Dendritic cell treated with granulocyte-macrophage colony-stimulating factor and Interleukin-4, amounts not matched to agents 40 ng/mL and 50 ng/mL, for 4 days (primary cell): Measurements from ENCODE around the gene ATP1A2.
"Not testable (repeated sequence)": the region's sequence is repeated elsewhere in the genome, so short reads cannot be mapped to it uniquely, and the experiment has no call there.

Experiments used
- H3K27ac Mint-ChIP-seq: one replicate; pipeline ENCODE4 v1.8.0; 2022; ENCODE audit warnings: mild to moderate bottlenecking, mixed read lengths
- H3K27me3 Mint-ChIP-seq: one replicate; pipeline ENCODE4 v1.8.0; 2022; ENCODE audit warnings: mild to moderate bottlenecking, mixed read lengths
- H3K36me3 Mint-ChIP-seq: one replicate; pipeline ENCODE4 v1.8.0; 2022; ENCODE audit warnings: low read depth, mixed read lengths
- H3K4me1 Mint-ChIP-seq: one replicate; pipeline ENCODE4 v1.8.0; 2022; ENCODE audit warnings: low read depth, mixed read lengths
- H3K4me3 Mint-ChIP-seq: one replicate; pipeline ENCODE4 v1.8.0; 2022; ENCODE audit warnings: mild to moderate bottlenecking, moderate library complexity, mixed read lengths
- H3K9me3 Mint-ChIP-seq: one replicate; pipeline ENCODE4 v1.8.0; 2022; ENCODE audit warnings: mixed read lengths
- intact Hi-C: fragments of 100-400 bp; cut with micrococcal nuclease; formaldehyde crosslinking; loops from one replicate; pipeline ENCODE4 v1.15.0; 2022

The ATP1A2 gene

DNA sequence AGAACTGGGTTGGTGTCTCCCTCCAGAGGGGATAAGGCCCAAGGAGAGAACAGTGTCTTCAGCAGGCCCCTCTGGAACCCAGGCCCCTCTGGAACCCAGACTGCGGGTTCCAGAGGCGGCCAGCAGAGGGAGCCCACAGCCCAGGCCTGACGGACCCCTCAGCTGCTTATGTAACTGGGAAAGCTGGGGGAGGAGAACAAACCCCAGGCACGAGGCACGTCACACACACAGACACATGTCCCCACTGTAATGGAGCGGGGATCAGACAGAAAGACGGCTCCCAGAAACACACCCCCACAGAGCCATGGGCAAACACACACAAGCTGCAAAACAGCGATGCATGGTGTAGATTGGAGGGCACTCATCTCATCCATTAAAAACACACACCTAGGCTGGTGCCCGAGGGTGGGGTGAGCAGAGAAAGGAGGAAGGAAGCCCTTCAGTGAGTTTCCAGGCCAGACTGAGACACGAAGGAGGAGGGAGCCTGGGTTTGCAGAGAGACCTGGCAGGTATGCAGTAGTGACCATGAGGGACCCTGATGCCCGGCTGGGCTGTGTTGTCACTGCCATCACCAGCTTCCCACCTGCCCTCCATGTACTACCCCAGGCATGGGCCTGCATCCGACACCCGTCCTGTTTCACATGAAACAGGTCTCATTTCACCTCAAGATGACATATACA lies 14.4 kb upstream of the ATP1A2 start:
- H3K4me1 Mint-ChIP-seq: peaks cover 85% of the 10 kb centered on the region
- no peak overlapping the region for H3K4me3 Mint-ChIP-seq
- H3K36me3 Mint-ChIP-seq: peaks cover 9% of the 10 kb centered on the region
- peak overlapping the region; percentile 57 for H3K27ac Mint-ChIP-seq
- no peaks in the 10 kb centered on the region for H3K9me3 Mint-ChIP-seq
- intact Hi-C loops: loop anchor here (2.0 to 5.0 kb wide), 5 partner anchors 61 to 276 kb away; no protein-coding TSS in a partner anchor
- no peaks in the 10 kb centered on the region for H3K27me3 Mint-ChIP-seq

DNA sequence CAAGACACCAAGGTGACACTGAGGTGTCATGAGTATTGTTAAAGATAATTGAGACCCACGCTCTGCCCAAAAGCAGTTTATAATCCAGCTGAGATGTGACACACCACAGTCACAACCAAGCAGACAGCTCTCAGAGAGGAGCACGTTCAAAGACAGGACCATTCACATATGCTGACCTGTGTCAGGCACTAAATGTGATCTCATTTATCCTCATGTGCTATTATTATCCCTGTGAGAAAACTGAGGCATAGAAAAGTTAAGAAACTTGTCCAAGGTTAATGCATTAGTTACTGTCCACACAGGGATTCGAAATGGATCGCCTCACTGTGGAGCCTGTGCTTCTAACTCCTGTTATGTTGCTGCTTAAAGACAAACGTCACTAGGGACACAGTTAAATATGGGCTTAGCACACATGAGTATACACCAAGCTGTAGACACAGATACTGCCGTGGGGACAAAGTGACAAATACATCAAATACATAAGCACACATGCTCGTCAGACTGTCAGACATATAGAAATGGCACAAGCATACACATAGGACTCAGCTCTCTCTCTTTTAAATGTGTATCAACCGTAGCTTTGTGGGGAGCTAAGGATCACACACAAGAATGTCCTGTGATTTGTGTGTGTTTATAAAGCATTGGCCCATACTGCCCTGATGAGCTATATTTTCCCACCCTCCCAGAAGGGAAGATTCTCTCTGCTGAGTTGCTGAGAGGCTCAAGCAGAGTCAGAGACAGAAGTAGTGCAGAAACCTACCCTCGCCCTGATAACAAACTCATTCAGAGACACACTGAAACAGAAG lies 13.6 kb upstream of the ATP1A2 start:
- Mint-ChIP-seq H3K27ac (peak overlapping the region; percentile 57), H3K4me3 (no peak overlapping the region), H3K27me3 (peaks cover 2% of the 10 kb centered on the region), H3K4me1 (peaks cover 85% of the 10 kb centered on the region), H3K9me3 (no peaks in the 10 kb centered on the region), H3K36me3 (peaks cover 9% of the 10 kb centered on the region)
- intact Hi-C loops: loop anchor here (1.0 to 5.0 kb wide), 6 partner anchors 60 to 275 kb away; no protein-coding TSS in a partner anchor

DNA sequence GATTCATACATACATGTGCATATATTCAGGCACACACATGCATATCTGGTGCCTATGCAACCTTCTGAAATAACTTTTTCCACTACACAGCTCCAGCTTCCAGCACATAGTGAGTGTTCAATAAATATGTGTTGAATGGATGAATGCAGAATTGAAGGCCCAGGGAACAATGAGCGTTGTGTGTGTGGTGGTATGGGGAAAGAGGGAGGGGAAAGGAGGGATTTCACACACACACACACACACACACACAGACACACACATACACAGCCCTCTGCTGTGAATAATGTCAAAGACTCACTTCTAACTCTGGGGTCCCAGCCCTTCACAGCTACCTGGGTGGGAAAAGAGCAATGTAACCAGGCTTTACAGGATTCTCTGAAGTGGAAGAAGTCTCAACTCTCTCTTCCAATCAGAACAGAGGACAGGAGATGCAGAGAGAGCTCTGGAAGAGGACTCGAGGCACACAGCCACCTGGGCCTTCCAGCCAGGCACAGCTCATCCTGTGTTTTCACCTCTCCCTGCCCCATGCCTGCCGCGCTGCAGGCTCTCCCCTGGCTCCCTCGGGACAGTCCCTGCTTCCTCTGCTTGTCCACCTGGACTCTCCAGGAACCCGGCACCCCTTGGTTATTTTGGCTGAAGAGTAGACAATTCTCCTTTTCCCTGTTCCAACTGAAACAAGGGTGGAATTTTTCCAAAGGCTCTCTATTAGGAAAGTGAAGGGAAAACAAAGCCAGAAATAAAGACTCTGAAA lies 11.7 kb upstream of the ATP1A2 start:
- no peak overlapping the region for H3K4me3 Mint-ChIP-seq
- H3K4me1 Mint-ChIP-seq: peaks cover 84% of the 10 kb centered on the region
- H3K36me3 Mint-ChIP-seq: no peaks in the 10 kb centered on the region
- peak overlapping the region; percentile 75 for H3K27ac Mint-ChIP-seq
- intact Hi-C loops: loop anchor here (5.0 kb wide), 4 partner anchors 58 to 273 kb away; no protein-coding TSS in a partner anchor
- H3K9me3 Mint-ChIP-seq: no peaks in the 10 kb centered on the region
- H3K27me3 Mint-ChIP-seq: peaks cover 5% of the 10 kb centered on the region

DNA sequence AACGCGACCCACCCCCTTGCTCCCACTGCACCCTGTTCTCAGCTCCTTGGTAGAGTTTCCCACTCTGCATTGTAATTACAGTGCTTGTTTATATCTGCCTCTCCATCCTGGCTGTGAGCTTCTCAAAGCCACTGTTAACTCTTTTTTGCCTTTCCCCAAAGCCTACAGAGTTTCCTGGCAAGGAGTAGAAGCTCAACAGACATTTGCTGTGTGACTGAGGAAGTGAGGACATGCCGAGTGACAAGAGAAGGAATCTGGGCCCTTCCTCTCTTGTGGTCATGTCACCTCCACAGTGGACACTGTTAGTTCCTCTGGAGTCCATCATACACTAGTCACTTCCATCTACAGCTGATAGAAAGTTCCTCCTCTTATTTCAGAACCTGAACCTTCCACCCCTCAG lies 11.1 kb upstream of the ATP1A2 start:
- intact Hi-C loops: loop anchor here (5.0 kb wide), 4 partner anchors 58 to 273 kb away; no protein-coding TSS in a partner anchor
- peaks cover 10% of the 10 kb centered on the region for H3K27me3 Mint-ChIP-seq
- H3K4me1 Mint-ChIP-seq: peaks cover 83% of the 10 kb centered on the region
- no peaks in the 10 kb centered on the region for H3K36me3 Mint-ChIP-seq
- no peak overlapping the region for H3K4me3 Mint-ChIP-seq
- no peaks in the 10 kb centered on the region for H3K9me3 Mint-ChIP-seq
- H3K27ac Mint-ChIP-seq: peak overlapping the region; percentile 75

DNA sequence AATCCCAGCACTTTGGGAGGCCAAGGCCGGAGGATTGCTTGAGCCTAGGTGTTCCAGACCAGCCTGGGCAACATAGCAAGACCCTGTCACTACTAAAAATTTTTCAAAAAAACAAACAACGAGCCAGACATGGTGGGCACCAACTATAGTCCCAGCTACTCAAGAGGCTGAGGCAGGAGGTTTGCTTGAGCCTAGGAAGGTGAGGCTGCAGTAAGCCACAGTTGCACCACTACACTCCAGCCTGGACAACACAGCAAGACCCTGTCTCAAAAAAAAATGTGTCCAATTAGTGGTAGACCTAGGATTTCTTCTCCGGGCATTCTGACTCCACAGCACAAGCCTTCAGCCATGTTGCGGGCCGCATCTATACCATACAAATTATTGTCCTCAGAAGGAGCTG lies 10.4 kb upstream of the ATP1A2 start:
- peak overlapping the region; percentile 75 for H3K27ac Mint-ChIP-seq
- H3K27me3 Mint-ChIP-seq: peaks cover 13% of the 10 kb centered on the region
- H3K36me3 Mint-ChIP-seq: no peaks in the 10 kb centered on the region
- H3K4me1 Mint-ChIP-seq: peaks cover 78% of the 10 kb centered on the region
- H3K9me3 Mint-ChIP-seq: no peaks in the 10 kb centered on the region
- intact Hi-C loops: no loop called here
- no peak overlapping the region for H3K4me3 Mint-ChIP-seq

DNA sequence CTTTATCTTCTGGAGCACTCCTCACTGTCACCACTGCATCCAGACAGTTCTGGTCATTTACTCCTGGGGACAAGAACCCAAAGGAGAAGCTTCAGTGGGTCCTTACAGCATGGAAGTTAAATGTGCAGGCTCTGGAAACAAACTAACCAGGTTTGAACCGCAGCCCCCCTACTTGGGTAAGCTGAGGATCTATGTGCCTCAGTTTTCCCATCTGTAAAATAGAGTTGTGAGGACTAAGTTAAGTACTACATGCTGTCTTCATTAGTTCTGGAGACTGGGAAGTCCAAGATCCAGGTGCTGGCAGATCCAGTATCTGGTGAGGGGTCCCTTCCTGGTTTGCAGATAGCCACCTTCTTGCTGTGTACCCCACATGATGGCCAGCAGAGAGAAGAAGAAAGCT lies 8.0 kb upstream of the ATP1A2 start:
- no peaks in the 10 kb centered on the region for H3K9me3 Mint-ChIP-seq
- no peaks in the 10 kb centered on the region for H3K36me3 Mint-ChIP-seq
- peaks cover 58% of the 10 kb centered on the region for H3K4me1 Mint-ChIP-seq
- H3K4me3 Mint-ChIP-seq: no peak overlapping the region
- peaks cover 21% of the 10 kb centered on the region for H3K27me3 Mint-ChIP-seq
- H3K27ac Mint-ChIP-seq: no peak overlapping the region
- intact Hi-C loops: no loop called here

DNA sequence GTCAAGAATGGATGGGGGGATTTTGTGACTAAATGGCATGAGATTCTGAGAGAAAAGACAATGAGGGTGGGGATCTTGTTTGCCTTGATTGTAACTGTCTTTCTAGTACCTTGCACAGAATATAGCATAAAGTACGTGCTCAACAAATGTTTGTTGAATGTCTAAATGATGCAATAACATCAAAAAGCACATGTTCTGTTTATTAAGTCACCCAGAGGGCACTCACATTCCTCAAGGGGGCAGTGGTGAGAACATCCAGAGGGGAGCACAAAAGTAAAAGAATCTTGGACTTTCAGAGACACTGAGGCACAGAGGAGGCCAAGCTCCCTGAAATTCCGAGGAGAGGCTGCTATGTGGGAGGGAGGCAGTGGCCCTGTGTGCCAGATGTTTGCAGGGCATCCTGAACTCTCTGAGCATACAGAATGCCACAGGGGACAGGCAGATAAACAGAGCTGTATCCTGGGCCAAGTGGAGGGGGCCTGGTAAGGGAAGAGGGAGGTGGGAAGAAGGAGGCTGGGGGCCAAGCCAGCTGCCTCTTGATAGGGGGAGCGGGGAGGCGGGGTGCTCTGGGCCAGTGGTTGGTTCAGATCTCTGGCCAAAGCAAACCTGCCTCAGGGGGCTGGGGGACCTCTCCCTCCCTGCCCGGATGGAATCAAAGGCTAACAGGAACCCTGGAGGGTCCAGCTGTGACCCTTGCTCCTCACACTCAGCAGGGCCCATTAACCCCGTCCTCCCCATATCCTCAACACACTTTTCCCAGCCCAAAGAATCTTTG lies 6.5 kb upstream of the ATP1A2 start:
- no peaks in the 10 kb centered on the region for H3K36me3 Mint-ChIP-seq
- intact Hi-C loops: no loop called here

DNA sequence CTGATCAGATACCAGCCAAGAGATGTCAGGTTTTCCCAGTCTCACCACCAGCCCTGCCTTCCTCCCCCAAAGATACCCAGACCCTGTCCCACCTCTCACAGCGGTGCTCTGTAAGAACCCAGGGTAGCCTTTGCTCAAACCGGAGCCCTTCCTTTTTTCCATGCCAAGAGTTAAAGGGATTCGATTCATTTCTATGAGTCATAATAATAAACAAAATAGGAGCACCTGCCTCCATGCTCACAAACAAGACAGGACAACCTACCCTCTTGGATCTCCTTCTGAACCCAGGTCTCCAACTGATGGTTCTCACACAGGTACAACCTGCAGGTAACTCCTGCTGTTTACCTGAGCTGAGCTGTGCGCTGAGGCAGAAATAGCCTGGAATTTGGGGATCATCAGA lies 5.9 kb upstream of the ATP1A2 start:
- peaks cover 37% of the 10 kb centered on the region for H3K4me1 Mint-ChIP-seq
- no peak overlapping the region for H3K4me3 Mint-ChIP-seq
- H3K27me3 Mint-ChIP-seq: peaks cover 26% of the 10 kb centered on the region
- H3K36me3 Mint-ChIP-seq: no peaks in the 10 kb centered on the region
- intact Hi-C loops: no loop called here
- H3K9me3 Mint-ChIP-seq: no peaks in the 10 kb centered on the region
- no peak overlapping the region for H3K27ac Mint-ChIP-seq

More for the DNA sequence above, 6.5 kb upstream of the ATP1A2 start:
- Mint-ChIP-seq H3K4me3 (no peak overlapping the region), H3K9me3 (no peaks in the 10 kb centered on the region), H3K4me1 (peaks cover 43% of the 10 kb centered on the region), H3K27me3 (peaks cover 21% of the 10 kb centered on the region), H3K27ac (no peak overlapping the region)

DNA sequence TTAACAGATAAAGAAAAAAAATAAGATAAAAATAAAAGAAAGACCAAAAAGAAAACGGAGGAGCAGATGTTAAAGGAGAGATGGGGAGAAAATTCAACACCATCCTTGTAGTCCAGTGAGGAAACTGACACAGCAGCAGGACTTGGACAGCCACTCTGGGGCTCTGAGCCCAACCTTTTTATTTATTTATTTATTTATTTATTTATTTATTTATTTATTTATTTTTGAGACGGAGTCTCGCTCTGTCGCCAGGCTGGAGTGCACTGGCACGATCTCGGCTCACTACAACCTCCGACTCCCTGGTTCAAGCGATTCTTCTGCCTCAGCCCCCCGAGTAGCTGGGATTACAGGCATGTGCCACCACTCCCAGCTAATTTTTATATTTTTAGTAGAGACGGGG lies 4.1 kb upstream of the ATP1A2 start:
- Mint-ChIP-seq H3K4me1 (peaks cover 20% of the 10 kb centered on the region), H3K27me3 (peaks cover 42% of the 10 kb centered on the region)
- H3K4me3 Mint-ChIP-seq, H3K9me3 Mint-ChIP-seq, intact Hi-C loops, H3K27ac Mint-ChIP-seq, H3K36me3 Mint-ChIP-seq: not testable (repeated sequence)

DNA sequence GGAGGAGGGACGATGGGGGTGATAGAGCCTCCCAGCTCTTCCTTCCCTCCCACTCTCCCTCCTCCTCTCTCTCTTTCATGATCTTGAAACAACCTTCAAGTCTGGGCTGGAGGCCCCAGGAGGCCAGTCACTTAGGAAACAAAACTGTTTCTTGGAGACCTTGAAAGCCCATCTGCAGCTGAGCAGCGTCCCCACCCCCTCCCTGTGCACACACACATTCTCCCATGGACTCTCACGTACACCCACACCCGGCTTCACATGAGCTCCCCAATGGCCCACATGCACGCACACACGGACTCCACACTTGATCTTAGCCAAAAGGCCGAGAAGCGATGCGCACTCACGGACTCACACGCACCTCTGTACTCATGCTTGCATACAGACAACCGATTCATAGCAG lies 3.2 kb upstream of the ATP1A2 start:
- H3K36me3 Mint-ChIP-seq: no peaks in the 10 kb centered on the region
- no peak overlapping the region for H3K27ac Mint-ChIP-seq
- H3K27me3 Mint-ChIP-seq: peaks cover 44% of the 10 kb centered on the region
- H3K4me1 Mint-ChIP-seq: peaks cover 16% of the 10 kb centered on the region
- intact Hi-C loops: no loop called here
- no peak overlapping the region for H3K4me3 Mint-ChIP-seq
- H3K9me3 Mint-ChIP-seq: no peaks in the 10 kb centered on the region

DNA sequence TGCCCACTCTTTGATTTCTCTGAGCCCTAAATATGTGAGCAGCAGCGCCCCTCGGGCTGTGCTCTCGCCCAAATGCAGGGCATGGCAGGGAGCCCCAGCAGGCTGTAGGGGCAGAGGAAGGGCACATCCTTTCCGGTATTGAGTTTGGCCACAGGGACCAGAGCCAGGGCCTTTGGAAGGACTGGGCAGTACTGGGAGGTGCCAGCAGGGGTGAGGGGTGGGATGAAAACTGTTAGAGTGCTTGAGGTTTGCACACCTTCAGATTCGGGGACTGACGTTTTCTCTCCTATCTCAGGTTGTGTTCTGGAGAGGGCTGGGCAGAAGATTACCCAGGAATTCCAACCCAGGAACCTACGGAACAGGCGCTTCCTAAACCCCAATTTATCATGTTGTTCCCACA lies 2.2 kb upstream of the ATP1A2 start:
- Mint-ChIP-seq H3K4me3 (no peak overlapping the region), H3K36me3 (no peaks in the 10 kb centered on the region), H3K27me3 (peaks cover 50% of the 10 kb centered on the region), H3K9me3 (no peaks in the 10 kb centered on the region), H3K27ac (no peak overlapping the region), H3K4me1 (peaks cover 14% of the 10 kb centered on the region)
- intact Hi-C loops: no loop called here

DNA sequence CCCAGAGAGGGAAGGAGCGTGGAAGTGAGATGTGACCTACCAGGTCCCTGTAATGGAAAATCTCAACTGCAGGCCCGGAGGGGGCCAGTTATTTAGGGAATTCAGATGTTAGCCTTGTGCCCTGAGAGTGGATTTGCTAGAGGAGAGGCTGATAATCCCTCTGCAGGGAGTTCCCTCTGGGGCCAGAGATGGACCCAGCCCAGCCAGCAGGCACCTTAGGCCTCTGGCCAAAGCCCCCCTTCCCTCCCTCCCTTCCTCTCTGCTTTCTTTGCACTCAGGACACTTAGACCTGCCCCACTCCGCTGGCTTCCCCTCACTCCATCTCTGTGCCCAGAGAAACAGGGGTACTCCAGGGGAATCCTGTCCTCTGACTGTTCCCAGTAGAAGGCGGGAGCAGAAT lies 1.5 kb upstream of the ATP1A2 start:
- H3K4me1 Mint-ChIP-seq: peaks cover 8% of the 10 kb centered on the region
- H3K36me3 Mint-ChIP-seq: no peaks in the 10 kb centered on the region
- no peak overlapping the region for H3K4me3 Mint-ChIP-seq
- H3K9me3 Mint-ChIP-seq: no peaks in the 10 kb centered on the region
- H3K27me3 Mint-ChIP-seq: peaks cover 48% of the 10 kb centered on the region
- H3K27ac Mint-ChIP-seq: no peak overlapping the region
- intact Hi-C loops: no loop called here

DNA sequence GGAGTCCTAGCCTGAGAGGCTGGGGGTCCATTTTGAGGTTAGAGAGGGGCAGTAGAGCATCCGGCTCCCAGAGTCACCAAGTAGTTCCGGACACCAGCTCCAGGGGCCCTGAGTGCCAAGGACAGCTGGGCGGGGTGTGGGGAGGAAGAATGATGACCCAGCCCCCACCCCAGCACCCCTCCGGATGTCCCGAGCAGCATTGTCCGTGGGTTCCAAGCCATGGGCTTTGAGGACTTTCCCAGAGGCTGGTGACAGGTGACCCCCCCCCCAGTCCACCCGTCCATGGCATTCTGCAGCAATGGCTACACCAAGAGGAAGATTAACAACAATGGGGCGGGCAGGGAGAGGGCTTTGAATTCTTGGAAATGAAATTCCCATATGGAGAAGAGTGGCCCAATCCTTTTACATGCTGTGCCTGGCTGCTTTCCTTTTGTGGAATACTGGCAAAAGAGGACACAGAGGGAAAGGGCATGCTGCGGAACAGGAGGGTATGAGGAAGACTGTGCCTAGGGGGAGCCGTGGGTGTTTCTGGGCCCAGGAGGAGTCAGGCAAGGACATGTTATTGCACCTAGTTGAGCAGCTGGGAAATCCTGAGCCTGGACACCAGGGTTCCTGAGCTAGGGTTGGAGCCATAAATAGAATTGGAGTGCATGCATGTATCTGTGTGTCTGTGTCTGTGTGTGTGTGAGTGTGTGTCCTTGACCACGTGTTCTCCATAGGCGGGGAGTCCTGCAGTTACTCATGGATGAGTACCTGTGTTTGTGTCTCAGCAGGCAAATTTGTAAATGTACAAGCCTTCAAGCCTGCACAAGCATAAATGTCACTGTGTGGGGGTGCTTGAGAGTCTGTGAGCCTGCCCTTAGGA lies 956 bp downstream of the ATP1A2 start:
- intact Hi-C loops: no loop called here
- H3K27me3 Mint-ChIP-seq: peaks cover 34% of the 10 kb centered on the region
- no peak overlapping the region for H3K27ac Mint-ChIP-seq
- no peaks in the 10 kb centered on the region for H3K36me3 Mint-ChIP-seq
- peaks cover 10% of the 10 kb centered on the region for H3K4me1 Mint-ChIP-seq
- no peak overlapping the region for H3K4me3 Mint-ChIP-seq
- no peaks in the 10 kb centered on the region for H3K9me3 Mint-ChIP-seq
